Glomerular visceral epithelial cell (primary cell): ENCODE data around the gene DAAM1.

ENCODE experiments used
- DNase-seq: peaks from one replicate; pipeline ENCODE4 v3.0.0-alpha.2; 2016; ENCODE audit errors: extremely low spot score

DAAM1 gene

GRCh38 chr14:59188461-59189090 is at the start of gene DAAM1:
Gene DAAM1 (plus strand): TSS chr14:59188667. CDS start chr14:59263478, 74,811 bp downstream.
- peak; percentile 98 for DNase-seq

- no peak for DNase-seq
Observed at GRCh38 chr14:59139324-59139723, 49.1 kb upstream of the DAAM1 start.

DNA sequence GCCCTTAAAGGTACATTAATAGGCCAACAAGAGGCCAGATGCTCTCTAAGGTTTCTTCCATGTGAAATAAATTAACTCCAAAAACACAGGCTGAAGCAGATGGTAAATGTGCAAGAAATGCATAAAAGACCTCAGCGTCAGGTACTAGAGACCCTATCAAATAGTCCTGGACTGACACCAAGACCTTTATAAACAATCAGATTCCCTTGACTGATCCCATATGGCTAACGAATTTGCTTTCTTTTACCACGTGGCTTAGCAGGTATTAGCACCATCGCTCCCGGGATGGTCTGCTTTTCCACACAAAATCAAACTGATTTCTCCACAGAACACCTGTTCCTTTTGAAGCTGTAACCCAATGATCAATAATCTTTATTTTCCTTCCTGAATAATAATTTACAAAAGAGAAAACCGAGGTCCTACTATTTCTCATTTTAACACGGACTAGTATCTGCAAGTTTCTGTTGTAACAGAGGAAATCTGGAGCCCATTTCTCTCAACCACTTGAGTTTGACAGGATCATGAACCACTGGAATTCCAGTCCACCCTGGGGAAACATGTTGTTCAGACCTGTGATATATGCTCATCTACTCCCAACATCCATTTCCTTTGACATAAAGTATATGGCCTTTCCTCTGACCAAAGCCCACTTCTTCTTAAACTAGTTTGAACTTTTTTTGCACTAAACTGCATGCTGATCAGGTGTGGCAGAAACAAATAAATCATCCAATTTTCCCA is 48.2 kb upstream of the DAAM1 start:
- DNase-seq = no peak

DNA sequence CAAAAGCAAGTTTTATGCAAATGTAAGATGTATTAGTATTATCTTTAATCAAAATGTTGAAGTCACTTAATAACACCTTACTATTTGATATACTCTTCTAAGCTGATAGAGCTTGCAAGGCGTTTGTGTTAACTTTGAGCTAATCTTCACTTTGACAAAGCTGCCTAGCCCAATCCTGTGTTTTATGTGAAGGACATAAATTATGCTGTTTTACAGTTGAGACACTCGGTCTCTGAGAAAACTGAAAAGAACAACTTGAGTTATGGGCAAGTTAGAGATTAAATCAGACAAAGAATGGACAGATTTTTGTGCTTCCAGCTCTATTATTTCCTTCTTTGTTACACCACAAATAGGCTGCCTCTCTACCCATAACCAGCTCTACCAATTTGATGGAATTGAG is 42.0 kb upstream of the DAAM1 start:
- DNase-seq = no peak

- DNase-seq = no peak
Observed at GRCh38 chr14:59147007-59147406, 41.5 kb upstream of the DAAM1 start.

GRCh38 chr14:59148334-59148900 is 40.0 kb upstream of the DAAM1 start:
- no peak for DNase-seq

DNA sequence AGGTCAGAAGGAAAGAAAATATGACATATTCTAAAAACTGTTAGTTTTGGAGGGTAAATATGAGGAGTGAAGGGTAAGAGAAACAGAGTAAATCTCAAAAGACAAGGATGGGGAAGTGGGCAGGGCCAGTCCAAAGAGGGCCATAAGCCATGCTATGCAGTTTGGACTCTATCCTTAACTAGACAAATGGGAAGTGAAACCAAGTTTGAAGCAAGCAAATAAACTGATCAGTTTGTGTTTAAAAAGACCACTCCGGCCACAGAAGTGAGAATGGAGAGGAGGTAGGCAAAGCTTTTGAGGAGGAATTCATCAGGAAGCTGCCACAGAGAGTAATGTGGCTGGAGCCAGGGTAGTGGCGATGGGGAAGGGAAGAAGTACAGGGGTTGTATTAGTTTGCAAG is 37.5 kb upstream of the DAAM1 start:
- DNase-seq = no peak

DNA sequence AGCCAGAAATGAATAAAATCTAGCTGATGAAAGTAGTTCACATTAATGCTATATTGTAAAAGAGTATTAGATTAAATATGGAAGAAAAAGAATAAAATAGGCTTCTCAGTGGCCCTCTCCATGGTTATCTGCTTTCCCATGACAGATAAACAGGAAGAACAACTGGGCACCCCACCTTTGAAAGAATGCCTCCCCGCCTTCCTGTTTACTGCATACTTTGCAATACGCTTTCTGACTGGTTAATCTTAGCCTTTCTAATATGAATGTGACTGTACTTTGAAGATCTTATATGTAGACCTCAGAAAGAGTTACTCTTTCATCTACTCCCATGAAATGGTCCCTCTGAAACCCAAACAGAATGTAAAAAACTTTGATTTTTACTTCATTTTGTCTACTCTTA is 34.1 kb upstream of the DAAM1 start:
- no peak for DNase-seq

DNA sequence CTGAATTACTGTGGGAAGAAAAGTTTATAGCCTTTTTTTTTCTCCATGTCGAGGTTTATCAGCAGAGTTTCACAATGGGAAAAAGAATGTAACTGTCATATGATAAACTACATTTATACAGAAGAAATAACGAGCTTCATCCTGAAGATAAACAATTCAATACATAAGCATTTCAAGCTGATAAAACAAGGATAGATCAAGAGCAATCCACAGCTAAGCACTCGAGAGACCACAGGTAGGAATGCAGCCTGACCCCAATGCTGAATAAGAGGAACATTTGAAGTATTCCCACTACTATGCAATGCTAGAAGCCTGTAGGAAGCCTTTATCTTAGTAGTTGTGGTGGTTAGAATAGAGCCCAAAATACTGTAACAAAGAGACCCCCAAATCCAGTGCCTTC is 32.6 kb upstream of the DAAM1 start:
- DNase-seq = no peak

- DNase-seq = no peak
Observed at GRCh38 chr14:59159169-59159568, 29.3 kb upstream of the DAAM1 start.

GRCh38 chr14:59160506-59160905 is 28.0 kb upstream of the DAAM1 start:
- DNase-seq = no peak

GRCh38 chr14:59161561-59162175 is 26.8 kb upstream of the DAAM1 start:
- DNase-seq = peak; percentile 44

GRCh38 chr14:59166258-59166657 is 22.2 kb upstream of the DAAM1 start:
- DNase-seq = no peak

DNA sequence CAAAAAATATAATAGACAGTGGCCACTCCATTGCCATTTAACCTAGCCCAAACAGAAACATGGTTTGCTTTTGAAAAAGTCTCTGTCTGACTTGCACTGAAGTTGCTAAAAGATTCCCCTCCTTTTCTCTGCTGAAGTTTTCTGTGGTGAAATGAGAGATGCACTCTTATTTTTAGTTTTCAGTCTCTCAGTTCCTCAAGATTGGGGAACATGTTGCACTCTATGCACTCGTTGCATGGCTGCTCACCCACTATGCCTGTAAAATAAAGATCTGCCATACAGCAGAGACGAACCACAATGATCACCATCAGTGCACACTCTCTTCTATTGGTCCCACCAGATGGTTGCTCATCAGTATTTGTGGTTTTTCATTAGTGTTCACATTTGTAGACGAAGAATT is 13.1 kb upstream of the DAAM1 start:
- DNase-seq = no peak

GRCh38 chr14:59176765-59177164 is 11.7 kb upstream of the DAAM1 start:
- DNase-seq = no peak

DNA sequence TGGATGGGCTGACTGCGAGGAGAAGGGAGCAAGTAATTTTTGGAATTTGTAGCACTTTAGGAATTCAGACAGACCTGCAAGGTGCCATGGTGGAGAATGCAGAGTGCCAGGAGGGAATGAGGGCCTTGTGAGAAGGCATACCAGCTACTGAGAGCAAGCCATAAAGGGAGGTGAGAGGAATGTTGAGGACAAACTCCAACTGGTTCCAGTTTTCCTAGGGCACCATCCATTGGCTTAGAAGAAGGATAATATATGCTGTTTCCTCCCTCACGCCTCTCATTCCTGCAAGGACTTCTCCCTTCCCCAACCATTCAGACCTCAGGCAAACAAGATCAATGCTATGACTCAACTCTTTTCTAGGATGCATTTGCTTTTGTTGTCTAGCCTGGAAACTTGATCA is 11.2 kb upstream of the DAAM1 start:
- DNase-seq = no peak

- DNase-seq = no peak
Observed at GRCh38 chr14:59181791-59182190, 6.7 kb upstream of the DAAM1 start.

DNA sequence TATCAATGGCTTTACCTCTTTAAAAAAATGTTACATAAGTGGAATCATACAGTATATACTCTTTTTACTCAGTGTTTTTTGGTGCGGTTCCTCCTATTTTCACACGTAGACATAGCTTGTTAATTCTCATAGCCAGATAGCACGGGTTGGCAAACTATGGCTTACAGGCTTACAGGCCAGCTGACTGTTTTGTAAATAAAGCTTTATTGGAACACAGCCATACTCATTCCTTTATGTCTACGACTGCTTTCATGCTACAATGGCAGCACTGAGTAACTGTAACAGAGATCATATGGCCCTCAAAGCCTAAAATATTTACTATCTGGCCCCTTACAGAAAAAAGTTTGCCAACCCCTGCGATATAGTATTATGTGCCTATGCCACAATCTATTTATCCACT is 5.8 kb upstream of the DAAM1 start:
- no peak for DNase-seq

GRCh38 chr14:59183150-59183549 is 5.3 kb upstream of the DAAM1 start:
- no peak for DNase-seq

- no peak for DNase-seq
Observed at GRCh38 chr14:59184396-59184795, 4.1 kb upstream of the DAAM1 start.

DNA sequence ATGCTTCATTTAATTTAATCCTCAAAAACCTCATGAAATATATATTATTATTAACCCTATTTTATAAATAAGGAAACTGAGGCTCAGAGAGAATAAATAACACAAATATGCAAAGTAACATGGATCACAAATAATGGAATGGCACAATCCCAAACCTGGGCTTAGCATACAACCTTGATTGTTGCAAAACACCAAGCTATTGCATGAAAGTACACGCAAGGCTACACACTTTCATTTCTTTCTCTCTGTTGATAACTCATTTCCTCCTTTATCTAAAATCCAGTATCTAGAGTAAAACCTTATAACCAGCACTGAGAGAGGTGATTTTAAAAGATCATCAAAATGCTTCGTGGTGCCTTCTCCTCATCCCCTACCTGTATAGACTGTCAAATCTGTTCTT is 2.8 kb upstream of the DAAM1 start:
- DNase-seq = no peak

DNA sequence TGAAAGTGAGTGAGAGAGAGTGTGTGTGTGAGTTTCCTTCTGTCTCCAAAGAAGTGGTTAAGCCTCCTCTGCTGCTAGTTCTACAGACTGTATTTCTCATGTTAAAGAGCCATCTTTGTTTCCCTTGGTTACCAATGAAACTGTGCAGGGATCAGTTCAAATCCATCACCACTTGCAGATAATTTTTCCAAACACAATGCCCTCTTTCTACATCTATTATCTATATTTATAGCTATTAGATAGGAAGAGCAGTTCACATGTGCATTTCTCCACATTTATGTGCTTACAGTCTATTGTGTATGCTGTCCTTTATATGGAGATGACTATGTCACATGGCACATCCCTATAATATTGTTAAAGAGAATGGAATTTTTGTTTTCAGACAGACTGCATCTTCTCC is 2.2 kb upstream of the DAAM1 start:
- DNase-seq = no peak

DNA sequence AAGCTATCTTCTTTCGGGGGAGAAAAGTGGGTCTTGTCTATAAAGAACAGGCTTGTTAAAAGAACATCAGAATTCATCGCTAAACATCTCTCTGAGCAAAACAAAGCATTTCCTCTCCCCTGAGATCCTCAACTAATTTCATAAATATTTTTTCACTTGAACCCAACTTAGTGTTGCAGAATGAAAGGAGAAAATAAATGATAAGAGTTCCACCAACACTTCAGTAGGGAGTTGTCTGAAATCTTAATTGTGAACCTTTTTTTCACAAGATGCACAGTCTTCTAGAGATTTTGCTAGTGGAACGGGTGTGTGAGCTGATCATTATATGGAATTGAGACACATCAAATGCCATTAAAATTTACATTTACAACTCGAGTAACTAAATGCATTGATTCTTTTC is 1.3 kb upstream of the DAAM1 start:
- DNase-seq = no peak
